Hematopoietic multipotent progenitor cell (in vitro differentiated cells): ENCODE results near the gene UTP20. TPM values are rescaled to one million over a fixed set of nuclear protein-coding genes. Genes with fewer than 3 reads are reported as not detected.
A peak's percentile ranks its signal among the peaks of the same experiment; 100 is the strongest.

Experiments
- DNase-seq, 3 donors: peaks; one replicate each; pipeline ENCODE4 v3.0.0-alpha.2; 2011 to 2015; ENCODE audit warnings: low read depth in 2 of 3, low spot score in 2 of 3
- total RNA-seq: library from RNA; depleted of rRNA; stranded (reverse); fragments of >200 nt; gene quantifications from one replicate; pipeline ENCODE4 v1.2.3, GENCODE V29; 2012

The UTP20 gene
- total RNA-seq = 6.5 TPM

DNA sequence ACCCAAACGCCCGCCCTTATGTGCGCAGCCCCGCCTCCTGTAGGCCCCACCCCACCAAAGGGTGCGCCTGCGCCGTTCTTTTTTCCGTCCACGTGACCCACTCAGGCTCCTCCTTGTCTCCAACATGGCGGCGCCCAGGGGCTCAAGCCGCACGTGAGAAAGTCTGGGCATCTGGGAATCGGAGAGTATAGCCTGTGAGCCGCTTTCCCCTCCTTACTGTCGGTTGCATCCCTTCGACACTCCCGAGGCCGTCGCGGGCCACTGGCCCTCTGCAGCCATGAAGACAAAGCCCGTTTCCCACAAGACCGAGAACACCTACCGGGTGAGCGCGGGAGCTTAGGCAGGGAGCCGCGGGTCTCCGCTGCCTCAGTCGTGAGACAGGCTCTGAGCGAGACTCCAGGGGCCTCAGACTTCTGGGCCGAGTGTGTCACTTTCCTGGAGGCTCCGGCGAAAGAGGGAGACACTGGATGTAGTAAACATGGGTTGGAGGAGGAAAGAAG is at the start of gene UTP20:
Gene UTP20, plus strand, starts transcription at position 100 of the 500 bp plus-strand sequence. Its CDS starts 178 bp downstream, at position 278.
- peak; percentile 84 to 94 (median 87) for DNase-seq

DNA sequence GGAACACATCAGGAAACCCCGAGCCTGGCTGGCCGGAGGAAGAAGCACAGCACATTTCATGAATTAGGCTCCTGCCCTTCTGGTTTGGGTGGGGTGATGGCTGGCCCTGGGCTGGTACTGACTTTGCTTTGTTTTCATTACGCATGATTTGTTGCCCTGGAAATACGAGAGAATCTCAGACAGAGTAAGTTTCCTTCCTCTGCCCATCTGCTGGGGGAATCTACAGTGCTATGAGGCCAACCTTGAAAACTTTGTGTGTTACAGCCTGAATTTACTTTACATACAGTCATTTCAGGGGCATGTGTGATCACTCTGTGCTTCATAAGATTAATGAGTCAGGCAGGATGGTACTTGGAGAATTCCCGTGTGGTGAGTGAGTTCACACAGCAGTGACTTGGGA is 49.4 kb upstream of the UTP20 start:
- no peak for DNase-seq

DNA sequence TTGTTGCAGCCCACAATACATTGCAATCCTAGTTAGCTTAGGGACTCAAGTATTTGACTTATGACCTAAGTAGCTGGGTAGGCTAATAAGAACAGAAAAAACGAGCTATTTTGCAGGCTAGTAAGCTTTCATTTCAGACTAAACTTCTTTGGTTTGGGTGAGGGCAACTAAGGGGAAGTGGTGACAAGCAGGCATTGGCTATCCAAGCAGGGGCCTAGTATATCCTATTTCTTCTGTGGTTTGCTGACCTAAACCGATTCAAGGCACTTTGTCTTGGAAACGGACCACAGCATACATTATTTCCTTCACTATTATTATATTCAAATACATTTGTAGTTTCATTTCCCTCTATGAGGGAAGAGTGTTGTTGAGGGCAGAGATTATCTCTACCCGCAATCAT is 48.3 kb upstream of the UTP20 start:
- DNase-seq = no peak

GRCh38 chr12:101235686-101236085 is 44.2 kb upstream of the UTP20 start:
- DNase-seq = no peak

DNA sequence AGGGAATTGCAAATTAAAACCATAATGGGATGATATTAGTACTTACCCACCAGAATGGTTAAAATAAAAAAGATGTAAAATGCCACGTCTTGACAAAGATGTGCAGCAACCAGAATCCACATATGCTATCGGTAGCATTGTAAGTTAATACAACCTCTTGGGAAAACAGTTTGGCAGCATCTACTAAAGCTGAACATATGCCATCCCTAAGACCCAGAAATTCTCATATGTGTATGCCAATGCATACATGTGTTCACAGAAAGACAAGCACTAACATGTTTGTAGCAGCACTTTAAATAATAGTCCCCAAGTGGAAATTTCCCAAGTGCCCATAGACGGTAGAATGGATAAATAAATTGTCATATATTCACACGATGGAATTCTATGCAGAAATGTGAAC is 41.6 kb upstream of the UTP20 start:
- no peak for DNase-seq

DNA sequence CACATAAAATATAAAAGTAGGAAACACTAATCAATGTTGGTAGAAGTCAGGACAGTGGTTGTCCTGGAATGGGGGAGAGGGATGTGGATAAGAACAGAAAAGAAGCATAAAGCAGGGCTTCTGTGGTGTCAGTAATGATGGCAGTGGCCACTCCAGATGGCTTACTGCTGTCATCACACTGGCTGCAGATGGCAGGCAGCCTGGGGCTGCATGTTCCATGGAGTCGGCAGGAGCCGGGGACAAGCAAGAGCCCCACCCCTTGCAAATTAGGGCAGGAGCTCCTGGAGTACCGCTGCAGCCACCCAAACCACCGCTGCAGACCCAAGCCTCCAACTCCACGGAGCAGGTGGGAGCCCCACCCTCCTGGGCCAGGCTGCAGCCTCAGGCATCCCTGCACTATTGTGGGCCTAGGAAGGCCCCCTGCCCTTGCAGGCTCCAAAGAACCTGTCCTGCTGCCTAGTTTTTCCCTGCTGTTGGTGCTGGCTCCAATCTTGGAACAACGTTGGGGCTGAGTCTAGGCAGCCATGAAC is 41.0 kb upstream of the UTP20 start:
- no peak for DNase-seq

GRCh38 chr12:101243074-101243473 is 36.8 kb upstream of the UTP20 start:
- no peak for DNase-seq

GRCh38 chr12:101243616-101244015 is 36.3 kb upstream of the UTP20 start:
- DNase-seq = no peak

GRCh38 chr12:101256266-101256665 is 23.6 kb upstream of the UTP20 start:
- DNase-seq = no peak

DNA sequence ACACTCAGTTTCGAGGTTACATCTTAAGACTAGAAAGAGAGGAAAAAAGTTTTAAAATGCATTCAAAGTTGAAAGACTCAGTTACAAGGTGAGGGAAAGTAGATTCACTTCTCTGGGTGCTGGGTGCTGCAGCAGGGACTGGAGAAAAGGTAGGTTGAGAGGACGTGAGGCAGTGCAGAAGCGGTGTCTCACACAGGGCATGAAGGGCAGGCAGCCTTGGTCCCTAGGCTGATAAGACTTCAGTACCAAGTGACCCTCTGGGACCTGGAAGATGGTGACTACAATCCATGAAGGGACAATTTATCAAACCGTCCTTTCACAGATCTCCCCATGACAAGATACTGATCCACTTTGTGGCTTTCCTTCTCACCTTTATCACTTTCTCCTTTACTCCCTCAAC is 22.5 kb upstream of the UTP20 start:
- no peak for DNase-seq

- DNase-seq = no peak
Measured at GRCh38 chr12:101267111-101267510, 12.8 kb upstream of the UTP20 start.

DNA sequence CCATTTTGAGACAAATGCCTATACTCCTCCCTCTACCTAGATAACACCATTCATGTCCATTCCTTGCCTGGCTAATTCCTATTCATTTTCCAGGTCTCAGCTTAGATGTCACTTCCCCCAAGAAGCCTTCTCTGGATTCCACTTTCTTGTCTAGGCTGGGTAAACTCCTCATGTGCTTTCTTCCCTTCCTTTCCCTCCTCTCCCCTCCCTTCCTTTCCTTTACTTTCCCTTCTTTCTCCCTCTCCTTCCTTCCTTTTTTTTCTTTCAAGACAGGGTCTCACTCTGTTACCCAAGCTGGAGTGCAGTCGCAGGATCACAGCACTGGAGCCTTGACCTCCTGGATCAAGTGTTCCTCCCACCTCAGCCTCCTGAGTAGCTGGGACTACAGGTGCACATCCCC is 3.5 kb upstream of the UTP20 start:
- DNase-seq = no peak

GRCh38 chr12:101277443-101277842 is 2.5 kb upstream of the UTP20 start:
- DNase-seq = no peak

- no peak for DNase-seq
Measured at GRCh38 chr12:101287357-101287756, 7.5 kb downstream of the UTP20 start.

- DNase-seq = no peak
Measured at GRCh38 chr12:101297661-101298060, 17.8 kb downstream of the UTP20 start.

DNA sequence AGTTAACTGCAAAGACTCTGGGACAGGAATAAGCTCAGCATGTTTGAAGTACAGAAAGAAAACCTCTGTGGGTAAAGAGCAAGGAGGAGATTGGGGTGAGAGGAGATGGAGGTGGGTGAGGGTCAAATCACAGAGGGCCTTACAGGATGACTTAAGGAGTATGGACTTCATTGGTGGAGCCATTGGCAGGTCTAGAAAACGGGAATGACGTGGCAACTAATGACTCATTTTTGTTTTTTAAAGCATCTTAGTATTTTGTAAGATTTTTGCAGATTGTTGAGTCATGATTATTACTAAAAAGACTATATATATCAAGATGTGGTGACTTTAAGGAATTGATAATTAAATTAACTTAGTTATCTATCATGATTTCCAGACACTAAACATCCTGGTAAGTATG is 18.5 kb downstream of the UTP20 start:
- no peak for DNase-seq

- DNase-seq = no peak
Measured at GRCh38 chr12:101299346-101299745, 19.4 kb downstream of the UTP20 start.

- no peak for DNase-seq
Measured at GRCh38 chr12:101299931-101300330, 20.0 kb downstream of the UTP20 start.

GRCh38 chr12:101302741-101303140 is 22.8 kb downstream of the UTP20 start:
- no peak for DNase-seq

GRCh38 chr12:101305226-101305779 is 25.4 kb downstream of the UTP20 start:
- no peak for DNase-seq

DNA sequence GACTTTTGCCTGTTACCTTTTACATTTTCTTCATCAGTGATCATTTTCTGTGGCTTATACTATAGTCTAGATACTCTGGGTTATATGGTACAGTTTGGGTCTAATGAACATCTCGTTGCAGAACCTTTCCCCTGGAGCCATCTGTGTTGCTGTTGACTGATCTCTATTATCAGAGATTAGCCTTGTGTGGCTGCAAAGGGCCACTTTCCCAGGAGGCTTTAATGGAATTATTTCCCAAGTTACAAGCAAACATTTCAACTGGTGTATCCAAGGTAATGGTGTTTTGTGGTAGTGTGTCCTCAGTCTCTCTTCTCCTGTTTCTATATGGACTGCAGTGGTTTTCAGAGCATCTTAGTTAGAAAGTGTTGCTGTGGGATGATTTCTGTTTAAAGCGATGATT is 25.9 kb downstream of the UTP20 start:
- no peak for DNase-seq

DNA sequence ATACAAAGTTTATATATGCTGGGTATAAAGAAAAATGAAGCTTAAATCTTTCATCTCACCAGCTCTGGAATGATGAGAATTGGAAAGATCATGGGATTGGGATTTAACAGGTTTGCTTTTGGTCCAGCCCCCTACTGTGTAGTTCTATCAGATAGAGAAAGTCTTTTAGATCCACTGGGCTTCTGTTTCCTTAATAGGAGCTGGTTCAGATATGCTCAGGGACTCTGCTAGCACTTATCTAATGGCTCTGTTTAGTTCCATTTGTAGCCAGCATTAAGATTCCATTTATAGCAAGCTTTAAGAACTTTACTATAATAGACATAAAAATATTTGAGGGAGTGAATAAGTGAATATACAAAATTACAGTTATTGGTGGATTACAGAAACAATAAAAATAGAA is 42.6 kb downstream of the UTP20 start:
- DNase-seq = no peak

GRCh38 chr12:101323255-101323654 is 43.4 kb downstream of the UTP20 start:
- DNase-seq = no peak
